GM04504 (cell line): Measurements from ENCODE around the gene FAM117B.
"Not testable (repeated sequence)": the region's sequence is repeated elsewhere in the genome, so short reads cannot be mapped to it uniquely, and the experiment has no call there.

Experiments used
- DNase-seq: peaks from one replicate; pipeline ENCODE4 v3.0.0-alpha.2; 2012; ENCODE audit warnings: low read depth

Gene FAM117B

GRCh38 chr2:202638721-202639120 is 4.0 kb downstream of the FAM117B start:
- no peak for DNase-seq

GRCh38 chr2:202639231-202639630 is 4.5 kb downstream of the FAM117B start:
- no peak for DNase-seq

- DNase-seq, result no peak
Measured at GRCh38 chr2:202642567-202642966, 7.8 kb downstream of the FAM117B start.

GRCh38 chr2:202643012-202643858 is 8.5 kb downstream of the FAM117B start:
- no peak for DNase-seq

- DNase-seq, result no peak
Measured at GRCh38 chr2:202652119-202652518, 17.4 kb downstream of the FAM117B start.

- no peak for DNase-seq
Measured at GRCh38 chr2:202653890-202654289, 19.1 kb downstream of the FAM117B start.

GRCh38 chr2:202657876-202658275 is 23.1 kb downstream of the FAM117B start:
- DNase-seq, result no peak

GRCh38 chr2:202660796-202661195 is 26.0 kb downstream of the FAM117B start:
- no peak for DNase-seq

- no peak for DNase-seq
Measured at GRCh38 chr2:202669841-202670240, 35.1 kb downstream of the FAM117B start.

GRCh38 chr2:202671317-202672035 is 36.7 kb downstream of the FAM117B start:
- no peak for DNase-seq

GRCh38 chr2:202675097-202675496 is 40.3 kb downstream of the FAM117B start:
- not testable (repeated sequence) for DNase-seq

- no peak for DNase-seq
Measured at GRCh38 chr2:202679980-202680379, 45.2 kb downstream of the FAM117B start.

GRCh38 chr2:202680512-202680911 is 45.7 kb downstream of the FAM117B start:
- DNase-seq, result no peak

GRCh38 chr2:202681688-202682205 is 47.0 kb downstream of the FAM117B start:
- DNase-seq, result no peak

GRCh38 chr2:202682274-202682673 is 47.5 kb downstream of the FAM117B start:
- DNase-seq, result no peak

GRCh38 chr2:202687276-202687675 is 52.5 kb downstream of the FAM117B start:
- no peak for DNase-seq

- no peak for DNase-seq
Measured at GRCh38 chr2:202689459-202689858, 54.7 kb downstream of the FAM117B start.

- DNase-seq, result no peak
Measured at GRCh38 chr2:202689898-202690297, 55.1 kb downstream of the FAM117B start.

GRCh38 chr2:202690321-202690900 is 55.6 kb downstream of the FAM117B start:
- DNase-seq, result no peak

GRCh38 chr2:202693503-202693902 is 58.7 kb downstream of the FAM117B start:
- DNase-seq, result no peak

GRCh38 chr2:202695166-202695565 is 60.4 kb downstream of the FAM117B start:
- DNase-seq, result no peak

- DNase-seq, result no peak
Measured at GRCh38 chr2:202700075-202700901, 65.5 kb downstream of the FAM117B start.
